Hepatocyte (in vitro differentiated cells): Measurements from ENCODE around the gene RAPGEF6.

Experiments
- CTCF ChIP-seq: fragments of 200-600 bp; sonication (generic); IDR thresholded peaks from 2 replicates; pipeline ENCODE4 v1.5.1; 2016; ENCODE audit warnings: antibody characterized with exemption, mild to moderate bottlenecking; ENCODE audit not compliant: poor library complexity
- EZH2 ChIP-seq: fragments of 200-600 bp; sonication (generic); IDR thresholded peaks from 2 replicates; pipeline ENCODE4 v1.6.1; 2016; ENCODE audit warnings: antibody characterized with exemption, mild to moderate bottlenecking, borderline replicate concordance
- EZH2phosphoT487 ChIP-seq: fragments of 200-600 bp; sonication (generic); IDR thresholded peaks from one replicate; pipeline ENCODE4 v1.6.1; 2018; ENCODE audit warnings: antibody characterized with exemption, mild to moderate bottlenecking, low read depth, moderate library complexity; ENCODE audit not compliant: unreplicated experiment, severe bottlenecking

DNA sequence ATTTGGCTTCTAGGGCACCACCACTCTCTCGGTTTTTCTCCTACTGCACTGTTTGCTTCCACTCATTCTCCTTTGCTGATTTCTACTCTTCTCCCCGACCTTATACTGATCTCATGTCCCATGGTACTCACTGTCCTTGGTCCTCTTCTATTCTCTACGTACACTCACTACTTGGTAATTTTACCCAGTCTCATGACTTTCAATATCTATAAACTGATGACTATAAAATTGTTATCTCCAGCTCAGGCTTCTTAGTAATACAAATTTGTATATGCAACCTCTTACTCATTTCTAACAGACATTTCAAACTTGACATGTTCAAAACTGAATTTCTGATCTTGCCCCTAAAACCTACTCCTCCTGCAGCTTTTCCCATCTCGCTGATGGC, 4.1 kb downstream of the RAPGEF6 start:
- TF ChIP-seq CTCF = no peak
- TF ChIP-seq EZH2 = no peak
- no peak for TF ChIP-seq EZH2phosphoT487
